GM12892 (cell line): ENCODE results near the gene TFAP2D. TPM values are rescaled to one million over a fixed set of nuclear protein-coding genes. Genes with fewer than 3 reads are reported as not detected.

ENCODE experiments used
- DNase-seq: peaks from one replicate; pipeline ENCODE4 v3.0.0; 2011; ENCODE audit not compliant: insufficient read length
- FAIRE-seq: peaks from 2 replicates; lab custom pipeline; 2011; peaks lifted over from hg19 to GRCh38; lab: Jason Lieb, UNC
- POLR2A ChIP-seq: IDR thresholded peaks from 2 replicates; pipeline ENCODE4 v1.6.1; 2011; ENCODE audit warnings: low read depth, low read length, control low read depth
- POLR2AphosphoS5 ChIP-seq: IDR thresholded peaks from 2 replicates; pipeline ENCODE4 v1.6.1; 2011; ENCODE audit warnings: low read depth, low read length, control low read depth
- TAF1 ChIP-seq: IDR thresholded peaks from 2 replicates; pipeline ENCODE4 v1.6.1; 2011; ENCODE audit warnings: low read depth, mild to moderate bottlenecking, control low read depth, low read length, borderline replicate concordance
- polyA plus RNA-seq: library from polyadenylated mRNA; unstranded; fragments of >200 nt; gene quantifications from one replicate; pipeline ENCODE4 v1.2.1, GENCODE V29; 2012; ENCODE audit warnings: missing spikeins, inconsistent platforms; ENCODE audit not compliant: missing spikeins

TFAP2D gene
- not detected for polyA plus RNA-seq

- DNase-seq: no peak
- TF ChIP-seq POLR2AphosphoS5 (no peak), TAF1 (no peak), POLR2A (no peak)
- FAIRE-seq: no peak
These were observed at the start of gene TFAP2D for GRCh38 chr6:50713226-50713625. TSS of gene TFAP2D (plus strand) at chr6:50713526. CDS start at chr6:50714056, 530 bp downstream.

- no peak for TF ChIP-seq POLR2A
- no peak for TF ChIP-seq POLR2AphosphoS5
- TF ChIP-seq TAF1: no peak
- DNase-seq: no peak
- FAIRE-seq: no peak
These were observed 49.5 kb upstream of the TFAP2D start for GRCh38 chr6:50663806-50664205.

- DNase-seq: no peak
- no peak for TF ChIP-seq POLR2AphosphoS5
- TF ChIP-seq POLR2A: no peak
- TF ChIP-seq TAF1: no peak
- no peak for FAIRE-seq
These were observed 47.2 kb upstream of the TFAP2D start for GRCh38 chr6:50666089-50666488.

- no peak for FAIRE-seq
- TF ChIP-seq POLR2AphosphoS5 (no peak), TAF1 (no peak), POLR2A (no peak)
- no peak for DNase-seq
These were observed 32.0 kb upstream of the TFAP2D start for GRCh38 chr6:50681213-50681824.

- TF ChIP-seq POLR2A (no peak), TAF1 (no peak), POLR2AphosphoS5 (no peak)
- DNase-seq (no peak), FAIRE-seq (no peak)
These were observed 24.1 kb upstream of the TFAP2D start for GRCh38 chr6:50689210-50689609.

- no peak for FAIRE-seq
- no peak for TF ChIP-seq POLR2AphosphoS5
- TF ChIP-seq TAF1: no peak
- TF ChIP-seq POLR2A: no peak
These were observed 21.4 kb upstream of the TFAP2D start for GRCh38 chr6:50691814-50692495.

GRCh38 chr6:50698546-50698945 is 14.8 kb upstream of the TFAP2D start:
- TF ChIP-seq POLR2A (no peak), TAF1 (no peak), POLR2AphosphoS5 (no peak)
- FAIRE-seq (no peak), DNase-seq (no peak)

More at GRCh38 chr6:50691814-50692495, 21.4 kb upstream of the TFAP2D start:
- DNase-seq: no peak

GRCh38 chr6:50699051-50699775 is 14.1 kb upstream of the TFAP2D start:
- FAIRE-seq: no peak
- no peak for DNase-seq
- TF ChIP-seq POLR2A (no peak), TAF1 (no peak), POLR2AphosphoS5 (no peak)

GRCh38 chr6:50706575-50706974 is 6.8 kb upstream of the TFAP2D start:
- DNase-seq: no peak
- FAIRE-seq: no peak
- TF ChIP-seq POLR2A (no peak), POLR2AphosphoS5 (no peak), TAF1 (no peak)

- DNase-seq (no peak), FAIRE-seq (no peak)
- no peak for TF ChIP-seq POLR2A
- no peak for TF ChIP-seq TAF1
- TF ChIP-seq POLR2AphosphoS5: no peak
These were observed 6.1 kb upstream of the TFAP2D start for GRCh38 chr6:50707191-50707590.

GRCh38 chr6:50707652-50708300 is 5.5 kb upstream of the TFAP2D start:
- DNase-seq (no peak), FAIRE-seq (no peak)
- TF ChIP-seq TAF1: no peak
- no peak for TF ChIP-seq POLR2A
- TF ChIP-seq POLR2AphosphoS5: no peak
